GM19372 (cell line): ENCODE measurements around the gene CPT1B.

ENCODE experiments used
- ATAC-seq: cut with Tn5 transposase; IDR thresholded peaks from one replicate; pipeline ENCODE4 v1.9.1; 2021; ENCODE audit warnings: mild to moderate bottlenecking, low read depth, moderate library complexity; ENCODE audit not compliant: unreplicated experiment

The CPT1B gene

DNA sequence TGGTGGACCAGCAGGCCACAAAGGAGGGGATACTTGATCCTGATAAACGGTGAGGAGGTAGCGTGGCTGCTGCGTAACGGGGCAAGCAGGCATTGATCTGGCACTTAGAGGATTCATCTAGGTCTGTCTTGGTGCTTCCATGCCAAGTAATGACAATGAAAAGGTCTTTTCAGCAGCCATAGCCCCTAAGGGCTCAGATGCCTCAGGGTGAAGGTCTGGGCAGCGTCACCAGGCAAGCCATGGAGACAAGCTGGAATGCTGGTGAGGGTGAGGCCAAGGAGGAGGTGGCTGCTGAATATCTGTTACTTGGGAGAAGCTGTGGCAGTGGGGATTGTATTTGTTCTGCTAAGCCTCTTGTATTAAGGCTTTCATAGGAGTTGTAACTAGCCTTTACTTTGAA is 9.2 kb upstream of the CPT1B start:
- ATAC-seq = no peak

DNA sequence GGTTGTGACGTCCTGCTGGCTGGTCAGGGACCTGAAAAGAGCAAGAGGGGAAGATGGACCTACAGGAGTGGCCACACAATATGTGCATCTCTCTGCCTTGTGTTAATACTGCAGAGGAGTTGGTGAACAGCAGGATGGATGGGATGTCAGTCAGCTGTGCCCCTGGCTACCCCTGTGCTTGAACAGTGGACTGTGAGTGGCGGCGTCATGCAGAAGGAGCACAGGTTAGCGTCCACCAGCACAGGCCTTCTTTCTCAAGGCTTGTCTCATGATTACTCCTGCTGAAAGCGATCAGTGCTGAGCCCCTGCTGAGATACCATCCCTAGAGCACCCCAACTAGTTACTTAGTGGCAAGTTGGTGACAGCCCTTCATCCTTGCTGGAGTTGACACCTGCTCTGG is 8.2 kb upstream of the CPT1B start:
- ATAC-seq = no peak

DNA sequence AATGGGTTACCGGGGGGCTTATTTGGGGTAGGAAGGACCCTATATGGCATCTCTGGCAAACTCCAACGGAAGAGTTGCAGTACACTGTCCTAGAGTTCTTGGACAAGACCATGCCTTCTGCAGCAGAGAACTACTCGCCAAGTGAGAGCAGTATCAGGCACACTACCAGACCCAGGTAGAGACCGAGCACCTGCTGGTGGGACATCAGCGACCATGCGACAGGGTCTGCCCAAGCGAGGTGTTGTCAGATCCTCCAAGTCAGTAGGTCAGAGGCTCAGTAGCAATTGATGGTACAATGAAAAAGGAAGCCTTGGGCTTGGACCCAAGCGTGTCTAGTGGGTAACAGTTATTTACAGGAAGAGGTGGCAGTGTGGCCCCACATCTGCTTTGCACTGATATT is 7.6 kb upstream of the CPT1B start:
- ATAC-seq = no peak

DNA sequence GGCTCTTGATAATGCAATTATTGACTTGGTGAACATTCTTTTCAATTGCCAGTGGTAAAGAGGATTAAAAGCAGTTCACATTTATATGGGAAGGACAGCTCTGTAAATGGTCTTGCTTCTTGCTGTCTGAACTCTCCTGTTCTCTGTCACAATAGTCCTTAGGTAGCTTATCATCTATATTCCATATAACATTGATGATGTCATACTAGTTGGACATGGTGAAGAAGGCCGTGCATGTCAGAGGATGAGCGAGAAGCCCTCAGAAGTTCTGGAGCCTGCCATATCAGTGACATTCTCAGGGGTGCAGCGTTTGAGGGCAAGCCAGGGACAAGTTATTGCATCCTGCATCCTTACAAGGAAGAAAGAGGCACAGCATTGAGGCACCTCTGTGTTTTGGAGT is 7.0 kb upstream of the CPT1B start:
- ATAC-seq = no peak

GRCh38 chr22:50584106-50585096 is 6.2 kb upstream of the CPT1B start:
- no peak for ATAC-seq

DNA sequence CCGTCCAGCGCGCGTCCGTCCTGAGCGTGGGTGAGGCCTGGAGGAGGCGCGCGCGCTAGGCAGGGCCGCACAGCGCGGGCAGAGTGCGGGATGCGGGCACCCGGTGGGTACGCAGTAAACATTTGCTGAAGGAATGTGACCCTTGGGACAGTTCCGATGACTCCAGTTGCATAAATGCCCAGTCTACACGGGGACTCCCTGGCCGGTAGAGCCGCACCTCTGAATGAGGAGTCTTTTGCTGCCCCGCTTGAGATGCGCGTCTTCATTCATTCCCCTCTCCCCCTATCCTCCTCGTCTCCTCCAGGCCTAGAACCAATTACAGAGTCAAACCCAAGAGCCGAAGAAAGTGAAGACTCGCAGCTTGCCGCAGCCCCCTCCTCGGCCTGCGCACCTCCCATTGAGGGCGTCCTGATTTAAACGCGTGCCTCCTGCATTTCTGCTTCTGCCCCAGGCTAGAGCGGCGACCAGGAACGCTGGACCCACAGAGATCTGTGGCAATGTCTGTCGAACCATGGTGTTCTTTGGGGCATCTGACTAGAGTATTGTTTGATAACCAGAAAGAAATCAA is 5.2 kb upstream of the CPT1B start:
- ATAC-seq = peak; percentile 22

GRCh38 chr22:50582493-50583293 is 4.5 kb upstream of the CPT1B start, which contains the start of gene CHKB:
TSS of gene CHKB (minus strand) at chr22:50582849. CDS start at chr22:50582781, 68 bp downstream.
- peak; percentile 89 for ATAC-seq

- peak; percentile 2 for ATAC-seq
These were observed 3.8 kb upstream of the CPT1B start for GRCh38 chr22:50581950-50582492.

DNA sequence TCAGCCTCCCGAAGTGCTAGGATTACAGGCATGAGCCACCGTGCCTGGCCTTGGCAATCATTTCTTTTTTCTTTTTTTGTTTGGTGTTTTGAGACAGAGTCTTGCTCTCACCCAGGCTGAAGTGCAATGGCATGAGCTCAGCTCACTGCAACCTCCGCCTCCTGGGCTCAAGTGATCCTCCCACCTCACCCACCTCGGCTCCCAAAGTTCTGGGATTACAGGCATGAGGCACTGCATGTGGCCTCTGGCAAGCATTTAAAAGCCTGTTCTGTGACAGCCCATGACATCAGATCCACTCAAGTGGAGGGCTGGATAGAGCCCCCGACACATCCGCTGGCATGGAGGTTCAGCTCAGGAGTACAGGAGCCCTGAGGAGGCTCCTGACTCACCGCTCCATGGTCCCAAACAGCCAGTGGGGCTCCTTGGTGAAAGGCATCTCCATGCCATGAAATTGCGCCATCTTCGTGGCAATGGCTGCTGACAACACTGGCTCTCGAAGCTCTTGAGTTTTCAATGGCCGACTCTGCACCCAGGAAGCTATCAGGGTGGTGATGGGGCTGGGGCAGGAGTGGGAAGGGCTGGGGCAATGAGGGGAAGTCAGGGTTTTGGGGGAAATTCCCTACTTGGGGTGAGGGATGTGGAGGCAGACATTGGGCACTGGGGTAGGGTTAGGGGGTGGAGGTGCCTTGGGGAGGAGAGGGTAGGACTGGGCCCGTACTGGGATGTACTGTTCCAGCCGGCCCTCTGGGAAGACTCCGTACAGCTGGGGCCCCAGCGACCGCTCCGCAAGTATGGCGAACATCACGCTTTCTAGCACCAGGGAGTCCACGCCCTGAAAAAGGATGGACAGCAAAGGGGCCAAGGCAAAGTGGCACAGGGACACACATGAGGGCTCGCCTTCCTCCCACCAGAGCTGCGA is 3.1 kb upstream of the CPT1B start:
- no peak for ATAC-seq

GRCh38 chr22:50579752-50580151 is 1.5 kb upstream of the CPT1B start:
- ATAC-seq = no peak

DNA sequence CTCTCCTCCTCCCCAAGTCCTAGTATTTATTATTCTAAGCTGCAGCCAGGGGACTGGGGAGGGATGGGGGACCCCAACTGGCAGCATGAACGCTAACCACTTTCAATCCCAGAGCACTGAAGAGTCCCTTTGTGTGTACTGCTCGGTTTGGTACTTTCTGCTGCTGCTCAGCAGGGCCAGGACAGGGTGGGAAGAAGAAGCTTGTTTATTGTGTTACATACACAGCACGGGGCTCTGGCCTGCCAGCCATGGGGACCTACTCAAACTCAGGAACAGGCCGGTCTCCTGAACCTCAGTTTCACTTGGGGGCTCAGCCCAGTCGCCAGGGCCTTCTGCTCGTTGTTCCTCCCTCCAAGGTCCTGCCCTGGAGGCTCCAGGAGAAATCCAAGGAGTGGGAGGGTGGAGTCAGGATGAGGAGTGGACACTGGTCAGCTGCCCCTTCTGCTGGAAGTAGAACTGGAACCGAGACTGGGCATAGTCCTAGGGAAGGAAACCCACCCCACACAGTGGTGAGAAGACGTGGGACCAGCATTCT is 616 bp upstream of the CPT1B start:
- ATAC-seq = no peak

GRCh38 chr22:50577697-50577986 is 585 bp downstream of the CPT1B start:
- ATAC-seq = no peak

GRCh38 chr22:50576806-50577696 is 1.2 kb downstream of the CPT1B start:
- ATAC-seq = no peak

DNA sequence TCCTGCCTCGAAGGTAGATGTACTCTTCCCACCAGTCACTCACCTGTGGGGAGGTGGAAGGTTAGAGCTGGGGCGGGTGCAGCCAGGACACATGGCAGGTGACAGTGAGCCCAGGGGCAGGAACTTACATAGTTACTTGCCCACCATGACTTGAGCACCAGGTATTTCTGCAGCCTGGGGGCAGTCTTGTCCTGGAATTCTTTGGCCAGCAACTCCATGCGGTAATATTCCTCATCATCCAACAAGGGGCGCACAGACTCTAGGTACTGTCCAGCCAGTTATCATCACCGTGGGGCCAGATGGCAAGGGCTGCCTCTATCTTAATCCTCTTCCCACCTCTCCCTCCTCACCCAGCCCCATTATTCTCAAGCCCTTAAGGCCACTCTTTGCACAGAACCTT is 2.2 kb downstream of the CPT1B start:
- ATAC-seq = no peak

GRCh38 chr22:50575426-50575941 is 2.7 kb downstream of the CPT1B start:
- no peak for ATAC-seq

DNA sequence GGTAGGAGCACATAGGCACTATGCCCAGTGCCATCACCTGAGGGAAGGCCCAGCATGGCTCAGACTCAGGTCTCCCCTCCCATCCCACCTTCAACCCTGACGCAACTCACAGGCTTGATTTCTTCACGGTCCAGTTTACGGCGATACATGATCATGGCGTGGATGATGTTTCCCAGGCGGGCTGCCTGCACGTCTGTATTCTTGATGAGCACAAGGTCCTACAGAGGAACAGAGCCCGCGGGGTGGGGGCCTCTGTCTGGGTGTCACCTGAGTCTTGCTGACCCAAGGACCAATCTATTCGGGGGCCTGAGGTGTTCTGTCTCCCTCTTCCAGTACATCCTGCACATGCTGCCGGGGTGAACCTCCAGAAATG is 3.9 kb downstream of the CPT1B start:
- ATAC-seq = no peak

GRCh38 chr22:50573491-50574382 is 4.5 kb downstream of the CPT1B start:
- no peak for ATAC-seq

DNA sequence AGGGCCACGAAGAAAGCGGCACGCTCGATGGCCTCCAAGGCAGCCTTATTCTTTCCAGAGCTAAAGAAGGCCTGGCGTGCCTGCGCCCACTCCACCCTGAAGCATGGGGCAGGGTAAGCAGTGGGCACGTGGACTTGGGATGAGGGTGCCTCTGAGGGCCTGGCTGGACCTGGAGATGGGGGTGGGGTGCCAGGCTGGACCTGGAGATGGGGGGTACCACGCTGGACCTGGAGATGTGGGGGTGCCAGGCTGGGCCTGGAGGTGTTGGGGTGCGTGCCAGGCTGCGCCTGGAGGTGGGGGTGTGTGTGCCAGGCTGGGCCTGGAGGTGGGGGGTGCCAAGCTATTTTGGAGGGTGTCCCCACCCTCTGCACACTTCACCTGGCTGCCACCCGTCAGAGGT is 5.3 kb downstream of the CPT1B start:
- no peak for ATAC-seq
